SK-N-SH (cell line): ENCODE data around the gene CD248. TPM values are rescaled to one million over a fixed set of nuclear protein-coding genes. Genes with fewer than 3 reads are reported as not detected.

Experiments used
- CTCF ChIA-PET: fragments of 300-600, 350-600 bp; formaldehyde crosslinking; extraction: SDS; loops from one replicate; lab custom pipeline; 2021; lab: Yijun Ruan, JAX
- POLR2A ChIA-PET: fragments of 350-600 bp; sonication (Branson Sonifier 250); formaldehyde crosslinking; extraction: SDS; loops from one replicate; lab custom pipeline; 2020; ENCODE audit warnings: antibody characterized with exemption, inconsistent platforms; lab: Yijun Ruan, JAX
- DNase-seq: peaks from one replicate; pipeline ENCODE4 v3.0.0; 2012
- H2AFZ ChIP-seq: fragments of 200-600 bp; sonication (generic); 2 replicates; pipeline ENCODE4 v1.8.1; 2016; ENCODE audit warnings: antibody characterized with exemption, mild to moderate bottlenecking, low read depth
- H3F3A ChIP-seq: fragments of 200-600 bp; sonication (generic); replicated peaks from 2 replicates; pipeline ENCODE3; 2016; ENCODE audit warnings: antibody characterized with exemption, mild to moderate bottlenecking; ENCODE audit not compliant: insufficient read depth
- H3K27ac ChIP-seq, 2 experiments: fragments of 200-500 bp in 1 of 2; fragments of 200-600 bp in 1 of 2; sonication (Bioruptor generic) in 1 of 2; sonication (generic), shearing (Covaris generic) in 1 of 2; 2 replicates each; pipeline versions ENCODE4 v1.5.1 to v1.6.1; 2014 to 2016; ENCODE audit warnings: low read depth in 2 of 2, inconsistent platforms in 1 of 2, low read length in 1 of 2, mild to moderate bottlenecking in 1 of 2, mixed read lengths in 1 of 2
- H3K27me3 ChIP-seq: fragments of 200-600 bp; sonication (generic), shearing (Covaris generic); 2 replicates; pipeline ENCODE4 v1.6.1; 2016; ENCODE audit warnings: mixed run types; ENCODE audit not compliant: insufficient read depth
- H3K36me3 ChIP-seq, 2 experiments: fragments of 200-500 bp in 1 of 2; fragments of 200-600 bp in 1 of 2; sonication (Bioruptor generic) in 1 of 2; sonication (generic) in 1 of 2; replicated peaks in 1 of 2; 2 replicates each; pipeline versions ENCODE3 to v1.5.1; 2014 to 2016; ENCODE audit warnings: low read length in 1 of 2, mild to moderate bottlenecking in 1 of 2; ENCODE audit not compliant: insufficient read depth in 2 of 2, control insufficient read depth in 1 of 2
- H3K4me1 ChIP-seq, 2 experiments: fragments of 200-500 bp in 1 of 2; fragments of 200-600 bp in 1 of 2; sonication (Bioruptor generic) in 1 of 2; sonication (generic), shearing (Covaris generic) in 1 of 2; 2 replicates each; pipeline versions ENCODE4 v1.5.1 to v1.6.1; 2014 to 2016; ENCODE audit warnings: low read depth in 1 of 2, low read length in 1 of 2, mixed run types in 1 of 2; ENCODE audit not compliant: insufficient read depth in 2 of 2, control insufficient read depth in 1 of 2
- H3K4me2 ChIP-seq: fragments of 200-600 bp; sonication (generic), shearing (Covaris generic); 2 replicates; pipeline ENCODE4 v1.6.1; 2017; ENCODE audit warnings: mixed run types
- H3K4me3 ChIP-seq, 2 experiments: fragments of 200-500 bp in 1 of 2; fragments of 200-600 bp in 1 of 2; sonication (Bioruptor generic) in 1 of 2; sonication (generic), shearing (Covaris generic) in 1 of 2; 2 replicates each; pipeline versions ENCODE4 v1.5.1 to v1.8.1; 2014 to 2016; ENCODE audit warnings: low read depth in 2 of 2, inconsistent platforms in 1 of 2, low read length in 1 of 2, mild to moderate bottlenecking in 1 of 2, mixed read lengths in 1 of 2, moderate library complexity in 1 of 2
- H3K79me2 ChIP-seq: fragments of 200-600 bp; sonication (generic); 2 replicates; pipeline ENCODE4 v1.8.1; 2017; ENCODE audit warnings: mild to moderate bottlenecking; ENCODE audit not compliant: insufficient read depth
- H3K9ac ChIP-seq: fragments of 200-600 bp; sonication (generic); 2 replicates; pipeline ENCODE4 v1.6.1; 2017; ENCODE audit warnings: mixed run types
- H3K9me2 ChIP-seq: fragments of 200-600 bp; sonication (generic); 2 replicates; pipeline ENCODE4 v1.6.1; 2017; ENCODE audit warnings: mixed run types
- H3K9me3 ChIP-seq: fragments of 200-600 bp; sonication (generic); 2 replicates; pipeline ENCODE4 v1.6.1; 2017; ENCODE audit warnings: mixed run types, mild to moderate bottlenecking, moderate library complexity
- H4K20me1 ChIP-seq: fragments of 200-600 bp; sonication (generic); 2 replicates; pipeline ENCODE4 v1.6.1; 2017; ENCODE audit warnings: mild to moderate bottlenecking, mixed run types; ENCODE audit not compliant: insufficient read depth
- CHD2 ChIP-seq: fragments of 150-350 bp; IDR thresholded peaks from 2 replicates; pipeline ENCODE4 v1.6.1; 2018; ENCODE audit warnings: low read length; ENCODE audit not compliant: partially characterized antibody
- ELF1 ChIP-seq: IDR thresholded peaks from 2 replicates; pipeline ENCODE4 v1.4.0; 2012
- EP300 ChIP-seq, 2 experiments: IDR thresholded peaks; 2 replicates each; pipeline versions ENCODE4 v1.4.0 to v1.6.1; 2012; ENCODE audit warnings: borderline replicate concordance in 1 of 2, low read depth in 1 of 2, low read length in 1 of 2
- EZH2phosphoT487 ChIP-seq: fragments of 200-600 bp; sonication (generic); IDR thresholded peaks from 2 replicates; pipeline ENCODE4 v1.6.1; 2017; ENCODE audit warnings: low read depth, mixed run types, mild to moderate bottlenecking, antibody characterized with exemption, moderate library complexity, borderline replicate concordance
- FOXJ3 ChIP-seq: sonication (generic); formaldehyde crosslinking; IDR thresholded peaks from 2 replicates; pipeline ENCODE4 v1.5.1; 2020; ENCODE audit warnings: mild to moderate bottlenecking, missing genetic modification reagents
- FOXM1 ChIP-seq: IDR thresholded peaks from 2 replicates; pipeline ENCODE4 v1.4.0; 2012; ENCODE audit warnings: low read depth, mild to moderate bottlenecking
- GATA2 ChIP-seq: sonication (generic); formaldehyde crosslinking; IDR thresholded peaks from 2 replicates; pipeline ENCODE4 v1.5.0; 2020; ENCODE audit warnings: mild to moderate bottlenecking, missing genetic modification reagents
- JUND ChIP-seq: IDR thresholded peaks from 2 replicates; pipeline ENCODE4 v1.4.0; 2012
- MEF2A ChIP-seq: IDR thresholded peaks from 2 replicates; pipeline ENCODE4 v1.4.0; 2012; ENCODE audit warnings: low read depth, borderline replicate concordance
- MXI1 ChIP-seq: IDR thresholded peaks from 2 replicates; pipeline ENCODE4 v1.6.1; 2012; ENCODE audit warnings: mild to moderate bottlenecking, low read depth, low read length, improper control_type of control experiment
- NFIC ChIP-seq: IDR thresholded peaks from 2 replicates; pipeline ENCODE4 v1.4.0; 2012; ENCODE audit warnings: borderline replicate concordance
- RFX5 ChIP-seq: IDR thresholded peaks from 2 replicates; pipeline ENCODE4 v1.6.1; 2012; ENCODE audit warnings: mild to moderate bottlenecking, improper control_type of control experiment, low read length
- SIN3A ChIP-seq: IDR thresholded peaks from 2 replicates; pipeline ENCODE4 v1.6.1; 2012; ENCODE audit warnings: low read depth, mild to moderate bottlenecking, low read length, moderate library complexity, borderline replicate concordance
- TAF1 ChIP-seq: IDR thresholded peaks from 2 replicates; pipeline ENCODE4 v1.6.1; 2012; ENCODE audit warnings: low read depth, mild to moderate bottlenecking, low read length, moderate library complexity, borderline replicate concordance
- TCF12 ChIP-seq: IDR thresholded peaks from 2 replicates; pipeline ENCODE4 v1.4.0; 2012
- WGBS: methylation state at CpG from one replicate; pipeline ENCODE4 v1.1.6; 2017; ENCODE audit warnings: low lambda C conversion rate; 5-methylcytosine and 5-hydroxymethylcytosine counted together
- polyA plus RNA-seq, 3 experiments: library from polyadenylated mRNA; depleted of rRNA; stranded (reverse); fragments of >200 nt; gene quantifications; 2 replicates each; pipeline ENCODE4 v1.2.3, GENCODE V29; 2012
- TF ChIP-seq, protein P1 (sequence below): fragments of 150-350 bp; IDR thresholded peaks from 2 replicates; pipeline ENCODE4 v1.6.1; 2017; ENCODE audit warnings: antibody characterized with exemption, low read length, low read depth, borderline replicate concordance
- TF ChIP-seq, protein P2 (sequence below): IDR thresholded peaks from 2 replicates; pipeline ENCODE4; 2012
- TF ChIP-seq, protein P3 (sequence below): IDR thresholded peaks from 2 replicates; pipeline ENCODE4 v1.4.0; 2012; ENCODE audit warnings: low read depth
- TF ChIP-seq, protein P4 (sequence below): IDR thresholded peaks from 2 replicates; pipeline ENCODE4 v1.4.0; 2012; ENCODE audit warnings: low read depth, borderline replicate concordance

Gene CD248
- polyA plus RNA-seq, 1 of the 3 experiments (the other 2 are of a cell fraction), result 7.7 TPM

DNA sequence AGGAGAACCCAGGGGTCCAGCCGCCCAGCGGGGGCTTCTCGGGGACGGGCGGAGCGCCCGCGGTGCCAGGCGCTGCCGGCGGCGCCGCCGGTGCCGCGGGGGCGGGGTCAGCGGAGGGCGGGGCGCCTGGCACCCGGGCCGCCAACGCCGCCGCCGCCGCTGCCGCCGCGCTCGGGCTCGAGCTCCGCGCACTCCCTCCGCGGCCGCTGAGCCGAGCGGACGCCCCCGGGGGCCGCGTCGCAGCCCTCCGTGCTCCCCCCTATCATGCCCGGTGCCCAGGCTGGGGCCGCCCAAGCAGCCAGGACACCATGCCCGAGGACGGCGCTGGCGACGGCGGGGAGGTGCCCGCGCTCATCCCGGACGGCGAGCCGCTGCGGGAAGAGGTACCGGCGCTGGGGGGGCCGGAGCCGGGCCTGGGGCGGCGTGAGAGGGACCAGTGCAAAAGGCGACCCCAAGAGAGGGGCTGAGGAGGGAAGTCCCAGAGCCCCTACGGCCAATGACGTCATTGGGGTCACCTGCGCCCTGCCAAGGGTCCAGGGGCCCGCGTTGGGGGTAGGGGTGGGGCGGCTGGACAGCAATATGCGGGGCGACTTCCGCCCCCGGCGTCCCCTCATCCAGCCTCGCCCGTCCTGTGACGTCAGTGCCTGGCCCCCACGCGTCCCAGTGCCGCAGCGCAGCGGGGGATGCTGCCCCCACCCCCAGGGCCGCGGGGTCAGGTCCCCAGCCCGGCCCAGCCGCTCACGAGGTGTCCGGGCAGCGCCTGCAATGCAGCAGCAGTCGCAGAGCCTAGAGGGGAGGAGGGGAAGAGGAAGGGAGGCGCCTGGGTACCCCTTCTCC, 24.9 kb downstream of the CD248 start, which contains the start of gene TMEM151A:
Gene TMEM151A (plus strand): TSS at position 189 of the 837 bp plus-strand sequence. CDS start 120 bp downstream, at position 309.
- peak within 1 kb of the TSS; percentile 56 to 58 for H3K4me3 ChIP-seq

More for the DNA sequence above, 24.9 kb downstream of the CD248 start, which contains the start of gene TMEM151A:
- ChIA-PET POLR2A (interaction anchor here (1.3 to 4.2 kb wide), 3 partner anchors 15 to 24 kb away, joined by 3 to 19 read pairs (median 4); partner anchors contain the start of gene RAB1B), CTCF (interaction anchor here (0.6 to 6.2 kb wide), 5 partner anchors 11 to 254 kb away, joined by 3 to 63 read pairs (median 4); no protein-coding TSS in a partner anchor)
- 3% methylated on average over 15 of the region's 95 CpGs for WGBS
- H3K9ac ChIP-seq, result no peak within 1 kb of the TSS
- no peaks in the 10 kb centered on the region for H3K36me3 ChIP-seq
- no peaks in the 10 kb centered on the region for H4K20me1 ChIP-seq
- no peaks in the 10 kb centered on the region for H3K9me3 ChIP-seq
- no peaks in the 10 kb centered on the region for H3K9me2 ChIP-seq
- peak; percentile 84 for DNase-seq
- peaks cover 9% of the 10 kb centered on the region for H3F3A ChIP-seq
- TF ChIP-seq, protein P1, sequence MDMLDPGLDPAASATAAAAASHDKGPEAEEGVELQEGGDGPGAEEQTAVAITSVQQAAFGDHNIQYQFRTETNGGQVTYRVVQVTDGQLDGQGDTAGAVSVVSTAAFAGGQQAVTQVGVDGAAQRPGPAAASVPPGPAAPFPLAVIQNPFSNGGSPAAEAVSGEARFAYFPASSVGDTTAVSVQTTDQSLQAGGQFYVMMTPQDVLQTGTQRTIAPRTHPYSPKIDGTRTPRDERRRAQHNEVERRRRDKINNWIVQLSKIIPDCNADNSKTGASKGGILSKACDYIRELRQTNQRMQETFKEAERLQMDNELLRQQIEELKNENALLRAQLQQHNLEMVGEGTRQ, result no peak
- TF ChIP-seq MEF2A (no peak), MXI1 (no peak), JUND (no peak), RFX5 (no peak), EZH2phosphoT487 (no peak), GATA2 (CRISPR knock-in tag) (no peak), CHD2 (no peak), EP300 (IDR thresholded peaks at IDR 0.05; ENCODE audit: borderline replicate concordance in 1 of 2, low read depth in 1 of 2, low read length in 1 of 2) (no peak), TAF1 (no peak), ELF1 (no peak), FOXJ3 (CRISPR knock-in tag) (no peak), SIN3A (no peak), FOXM1 (no peak), TCF12 (no peak), NFIC (no peak)
- TF ChIP-seq, protein P2, sequence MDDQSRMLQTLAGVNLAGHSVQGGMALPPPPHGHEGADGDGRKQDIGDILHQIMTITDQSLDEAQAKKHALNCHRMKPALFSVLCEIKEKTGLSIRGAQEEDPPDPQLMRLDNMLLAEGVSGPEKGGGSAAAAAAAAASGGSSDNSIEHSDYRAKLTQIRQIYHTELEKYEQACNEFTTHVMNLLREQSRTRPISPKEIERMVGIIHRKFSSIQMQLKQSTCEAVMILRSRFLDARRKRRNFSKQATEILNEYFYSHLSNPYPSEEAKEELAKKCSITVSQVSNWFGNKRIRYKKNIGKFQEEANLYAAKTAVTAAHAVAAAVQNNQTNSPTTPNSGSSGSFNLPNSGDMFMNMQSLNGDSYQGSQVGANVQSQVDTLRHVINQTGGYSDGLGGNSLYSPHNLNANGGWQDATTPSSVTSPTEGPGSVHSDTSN, result no peak
- TF ChIP-seq, protein P3, sequence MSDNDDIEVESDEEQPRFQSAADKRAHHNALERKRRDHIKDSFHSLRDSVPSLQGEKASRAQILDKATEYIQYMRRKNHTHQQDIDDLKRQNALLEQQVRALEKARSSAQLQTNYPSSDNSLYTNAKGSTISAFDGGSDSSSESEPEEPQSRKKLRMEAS, result no peak
- TF ChIP-seq, protein P4, sequence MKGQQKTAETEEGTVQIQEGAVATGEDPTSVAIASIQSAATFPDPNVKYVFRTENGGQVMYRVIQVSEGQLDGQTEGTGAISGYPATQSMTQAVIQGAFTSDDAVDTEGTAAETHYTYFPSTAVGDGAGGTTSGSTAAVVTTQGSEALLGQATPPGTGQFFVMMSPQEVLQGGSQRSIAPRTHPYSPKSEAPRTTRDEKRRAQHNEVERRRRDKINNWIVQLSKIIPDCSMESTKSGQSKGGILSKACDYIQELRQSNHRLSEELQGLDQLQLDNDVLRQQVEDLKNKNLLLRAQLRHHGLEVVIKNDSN, result no peak
- no peak within 1 kb of the TSS for H2AFZ ChIP-seq
- peak within 1 kb of the TSS in 1 of 2 experiments; percentile 69; a peak in 1 of 4 replicates for H3K27ac ChIP-seq
- peaks cover 18% of the 10 kb centered on the region; the same call in 1 of the 2 replicates for H3K79me2 ChIP-seq
- peak within 1 kb of the TSS; percentile 76 for H3K4me2 ChIP-seq
- H3K4me1 ChIP-seq, result peaks cover 7 to 32% of the 10 kb centered on the region in 2 experiments; a peak in 2 of 4 replicates
- H3K27me3 ChIP-seq, result no peaks in the 10 kb centered on the region
